Ovary (tissue), 3 donors: ENCODE data around the gene MROH7.

Experiments
- EP300 ChIP-seq: sonication (generic); formaldehyde crosslinking; IDR thresholded peaks from one replicate; pipeline ENCODE4 v1.6.1; 2017; ENCODE audit warnings: antibody characterized with exemption
- POLR2A ChIP-seq: fragments of 450-650 bp; IDR thresholded peaks from one replicate; pipeline ENCODE4 v1.6.1; 2017; ENCODE audit warnings: antibody characterized with exemption, mild to moderate bottlenecking, moderate library complexity
- TF ChIP-seq, protein P1 (sequence below), 3 donors: fragments of 450-650 bp in 2 of 3; fragments of 200-600 bp in 1 of 3; IDR thresholded peaks; one replicate each; pipeline versions ENCODE4 v1.5.1 to v1.8.0; 2016 to 2022; ENCODE audit warnings: antibody characterized with exemption in 3 of 3, mild to moderate bottlenecking in 1 of 3
- donor health status: DM: no; HTN: no; CAD: no.

DNA sequence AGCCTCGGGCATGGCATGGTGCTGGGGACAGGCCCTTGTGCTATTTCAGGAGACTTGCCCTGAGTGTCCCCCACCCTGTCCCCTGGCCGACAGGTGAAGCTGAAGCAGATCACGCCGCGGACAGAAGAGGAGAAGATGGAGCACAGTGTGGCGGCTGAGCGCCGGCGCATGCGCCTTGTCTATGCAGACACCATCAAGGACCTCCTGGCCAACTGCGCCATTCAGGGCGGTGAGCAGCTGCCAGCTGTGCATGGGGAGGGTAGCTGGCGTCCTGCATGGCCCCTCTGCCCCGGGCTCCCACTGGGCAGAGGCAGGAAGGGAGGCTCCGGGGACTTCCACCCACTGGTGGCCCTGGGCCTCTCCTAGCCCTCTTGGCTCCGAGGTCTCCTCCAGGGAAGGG is 47.1 kb upstream of the MROH7 start:
- TF ChIP-seq, protein P1, sequence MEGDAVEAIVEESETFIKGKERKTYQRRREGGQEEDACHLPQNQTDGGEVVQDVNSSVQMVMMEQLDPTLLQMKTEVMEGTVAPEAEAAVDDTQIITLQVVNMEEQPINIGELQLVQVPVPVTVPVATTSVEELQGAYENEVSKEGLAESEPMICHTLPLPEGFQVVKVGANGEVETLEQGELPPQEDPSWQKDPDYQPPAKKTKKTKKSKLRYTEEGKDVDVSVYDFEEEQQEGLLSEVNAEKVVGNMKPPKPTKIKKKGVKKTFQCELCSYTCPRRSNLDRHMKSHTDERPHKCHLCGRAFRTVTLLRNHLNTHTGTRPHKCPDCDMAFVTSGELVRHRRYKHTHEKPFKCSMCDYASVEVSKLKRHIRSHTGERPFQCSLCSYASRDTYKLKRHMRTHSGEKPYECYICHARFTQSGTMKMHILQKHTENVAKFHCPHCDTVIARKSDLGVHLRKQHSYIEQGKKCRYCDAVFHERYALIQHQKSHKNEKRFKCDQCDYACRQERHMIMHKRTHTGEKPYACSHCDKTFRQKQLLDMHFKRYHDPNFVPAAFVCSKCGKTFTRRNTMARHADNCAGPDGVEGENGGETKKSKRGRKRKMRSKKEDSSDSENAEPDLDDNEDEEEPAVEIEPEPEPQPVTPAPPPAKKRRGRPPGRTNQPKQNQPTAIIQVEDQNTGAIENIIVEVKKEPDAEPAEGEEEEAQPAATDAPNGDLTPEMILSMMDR (IDR thresholded peaks at IDR 0.05): no peak
- no peak for TF ChIP-seq POLR2A
- TF ChIP-seq EP300: no peak
